ENCODE data around the gene LILRA2. TPM values are rescaled to one million over a fixed set of nuclear protein-coding genes. Genes with fewer than 3 reads are reported as not detected.

LILRA2 gene
- not detected for total RNA-seq

- H3K36me3 Mint-ChIP-seq = no peaks in the 10 kb centered on the region
- peaks cover 54% of the 10 kb centered on the region for H3K27me3 Mint-ChIP-seq
- peaks cover 5% of the 10 kb centered on the region for H3K4me1 Mint-ChIP-seq
- H3K27ac Mint-ChIP-seq = no peak within 1 kb of the TSS
- H3K9me3 Mint-ChIP-seq = no peaks in the 10 kb centered on the region
- DNase-seq = no peak
- no peak within 1 kb of the TSS for H3K4me3 Mint-ChIP-seq
Measured at GRCh38 chr19:54573330-54573872, at the start of gene LILRA2. LILRA2 (plus strand) TSS chr19:54573790; CDS start chr19:54573879, 89 bp downstream.

GRCh38 chr19:54525636-54526035 is 48.0 kb upstream of the LILRA2 start:
- Mint-ChIP-seq H3K27ac (no peak overlapping the region), H3K4me1 (peaks cover 34% of the 10 kb centered on the region), H3K36me3 (no peaks in the 10 kb centered on the region), H3K4me3 (no peak overlapping the region), H3K9me3 (peaks cover 5% of the 10 kb centered on the region), H3K27me3 (peaks cover 49% of the 10 kb centered on the region)
- no peak for DNase-seq

- Mint-ChIP-seq H3K27ac (no peak overlapping the region), H3K4me1 (peaks cover 21% of the 10 kb centered on the region), H3K27me3 (peaks cover 57% of the 10 kb centered on the region), H3K4me3 (no peak overlapping the region), H3K9me3 (peaks cover 5% of the 10 kb centered on the region), H3K36me3 (no peaks in the 10 kb centered on the region)
- no peak for DNase-seq
Measured at GRCh38 chr19:54526972-54527371, 46.6 kb upstream of the LILRA2 start.

DNA sequence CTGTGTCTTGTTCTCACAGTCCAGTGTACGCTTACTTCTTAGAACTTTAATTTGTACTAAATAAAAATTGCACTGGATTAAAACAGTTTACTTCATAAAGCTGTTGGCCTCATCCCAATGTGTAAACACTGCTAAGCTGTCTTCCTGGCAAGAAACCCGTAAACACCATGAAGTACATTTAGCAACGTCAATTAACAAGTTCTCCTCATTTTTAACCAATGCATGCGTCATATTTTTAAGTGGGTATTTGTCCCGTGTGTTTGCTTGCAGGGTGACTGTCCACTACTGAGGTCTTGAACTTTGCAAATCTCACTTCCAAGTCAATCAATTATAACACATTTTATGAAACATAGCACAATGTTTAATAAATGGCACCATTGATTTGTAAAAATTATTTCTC is 42.7 kb upstream of the LILRA2 start:
- Mint-ChIP-seq H3K4me1 (peaks cover 11% of the 10 kb centered on the region), H3K9me3 (peaks cover 5% of the 10 kb centered on the region), H3K36me3 (no peaks in the 10 kb centered on the region), H3K27me3 (peaks cover 83% of the 10 kb centered on the region), H3K4me3 (no peak overlapping the region), H3K27ac (no peak overlapping the region)
- no peak for DNase-seq

DNA sequence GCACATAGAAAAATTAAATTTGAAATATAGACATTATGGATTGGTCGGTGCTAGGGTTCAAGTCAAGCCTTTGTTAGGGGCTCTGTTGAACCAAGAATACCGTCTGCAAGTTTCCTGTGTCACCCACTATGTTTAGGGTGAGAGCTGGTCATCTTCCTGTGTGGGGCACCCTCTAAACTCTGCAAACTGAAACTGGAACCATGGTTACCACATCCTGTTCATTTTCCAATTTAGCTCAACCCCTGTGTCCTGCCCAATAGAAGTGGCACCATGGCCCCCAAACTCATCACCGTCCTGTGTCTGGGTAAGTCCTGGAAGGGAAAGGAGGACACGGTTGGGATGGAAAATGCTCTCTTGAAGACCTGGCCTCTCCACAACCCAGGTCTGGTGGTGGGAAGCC is 41.1 kb upstream of the LILRA2 start:
- Mint-ChIP-seq H3K4me1 (peaks cover 11% of the 10 kb centered on the region), H3K9me3 (no peaks in the 10 kb centered on the region), H3K36me3 (no peaks in the 10 kb centered on the region), H3K27me3 (peaks cover 88% of the 10 kb centered on the region), H3K4me3 (no peak overlapping the region), H3K27ac (peak overlapping the region; percentile 0)
- DNase-seq = peak; percentile 14

DNA sequence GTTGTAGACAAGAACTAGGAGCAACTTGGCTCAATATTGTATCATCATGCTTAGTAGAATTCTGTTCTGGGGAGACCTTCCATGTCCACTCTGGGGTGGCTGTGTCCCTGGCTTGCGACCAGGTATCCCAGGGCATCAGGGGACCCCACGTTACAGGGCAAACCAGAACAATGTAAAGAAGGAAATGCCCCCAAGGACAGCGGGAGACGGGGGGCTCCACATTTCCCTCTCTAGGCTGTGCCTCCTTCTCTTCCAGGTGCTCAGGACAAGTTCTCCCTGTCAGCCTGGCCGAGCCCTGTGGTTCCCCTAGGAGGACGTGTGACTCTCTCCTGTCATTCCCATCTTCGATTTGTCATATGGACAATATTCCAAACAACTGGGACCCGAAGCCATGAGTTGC is 40.1 kb upstream of the LILRA2 start:
- Mint-ChIP-seq H3K9me3 (no peaks in the 10 kb centered on the region), H3K27ac (no peak overlapping the region), H3K27me3 (peaks cover 84% of the 10 kb centered on the region), H3K36me3 (no peaks in the 10 kb centered on the region), H3K4me3 (no peak overlapping the region), H3K4me1 (peaks cover 11% of the 10 kb centered on the region)
- no peak for DNase-seq

GRCh38 chr19:54534156-54534555 is 39.4 kb upstream of the LILRA2 start:
- peaks cover 10% of the 10 kb centered on the region for H3K4me1 Mint-ChIP-seq
- H3K36me3 Mint-ChIP-seq = no peaks in the 10 kb centered on the region
- peaks cover 77% of the 10 kb centered on the region for H3K27me3 Mint-ChIP-seq
- H3K27ac Mint-ChIP-seq = no peak overlapping the region
- H3K4me3 Mint-ChIP-seq = no peak overlapping the region
- no peak for DNase-seq
- H3K9me3 Mint-ChIP-seq = no peaks in the 10 kb centered on the region

GRCh38 chr19:54535601-54536000 is 38.0 kb upstream of the LILRA2 start:
- peaks cover 10% of the 10 kb centered on the region for H3K4me1 Mint-ChIP-seq
- H3K9me3 Mint-ChIP-seq = no peaks in the 10 kb centered on the region
- H3K27ac Mint-ChIP-seq = no peak overlapping the region
- H3K36me3 Mint-ChIP-seq = no peaks in the 10 kb centered on the region
- H3K27me3 Mint-ChIP-seq = peaks cover 69% of the 10 kb centered on the region
- no peak for DNase-seq
- H3K4me3 Mint-ChIP-seq = no peak overlapping the region

DNA sequence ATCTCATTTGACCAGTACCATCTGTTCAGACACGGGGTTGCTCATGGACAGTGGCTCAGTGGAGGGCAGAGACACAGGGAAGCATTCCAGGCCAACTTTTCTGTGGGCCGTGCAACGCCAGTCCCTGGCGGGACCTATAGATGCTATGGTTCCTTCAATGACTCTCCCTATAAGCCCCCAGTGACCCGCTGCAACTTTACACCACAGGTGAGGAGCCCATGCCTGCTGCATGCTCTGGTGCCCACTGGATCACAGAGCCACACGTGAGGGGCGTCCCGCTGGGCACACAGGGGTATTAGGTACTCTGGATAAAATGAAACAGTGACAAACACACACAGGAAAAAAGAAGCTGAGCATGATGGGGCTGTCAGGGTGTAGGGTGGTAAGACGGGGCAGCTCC is 36.6 kb upstream of the LILRA2 start:
- no peak for DNase-seq
- Mint-ChIP-seq H3K36me3 (no peaks in the 10 kb centered on the region), H3K4me1 (peaks cover 10% of the 10 kb centered on the region), H3K9me3 (no peaks in the 10 kb centered on the region), H3K27me3 (peaks cover 71% of the 10 kb centered on the region), H3K27ac (no peak overlapping the region), H3K4me3 (no peak overlapping the region)

- Mint-ChIP-seq H3K4me1 (no peaks in the 10 kb centered on the region), H3K4me3 (no peak overlapping the region), H3K36me3 (no peaks in the 10 kb centered on the region), H3K9me3 (no peaks in the 10 kb centered on the region), H3K27me3 (peaks cover 32% of the 10 kb centered on the region), H3K27ac (no peak overlapping the region)
- no peak for DNase-seq
Measured at GRCh38 chr19:54541712-54542111, 31.9 kb upstream of the LILRA2 start.

DNA sequence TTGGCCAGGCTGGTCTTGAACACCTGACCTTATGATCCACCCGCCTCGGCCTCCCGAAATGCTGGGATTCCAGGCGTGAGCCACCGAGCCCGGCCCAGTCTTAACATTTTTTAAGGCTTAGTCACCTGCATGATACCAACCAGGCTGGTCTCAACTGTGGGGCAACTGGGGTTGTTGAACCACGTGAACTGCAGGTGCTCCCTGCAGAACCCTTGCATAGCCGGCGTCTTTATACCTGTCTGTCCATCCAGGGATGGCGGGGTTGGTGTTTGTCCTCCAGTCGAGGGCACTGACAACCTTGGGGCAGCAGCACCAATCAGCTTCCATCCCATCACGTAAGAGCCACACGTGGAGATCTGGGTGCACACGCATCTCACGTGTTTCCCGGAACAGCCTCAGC is 24.8 kb upstream of the LILRA2 start:
- Mint-ChIP-seq H3K4me1 (peaks cover 5% of the 10 kb centered on the region), H3K9me3 (peaks cover 1% of the 10 kb centered on the region), H3K36me3 (no peaks in the 10 kb centered on the region), H3K4me3 (no peak overlapping the region), H3K27me3 (peaks cover 27% of the 10 kb centered on the region), H3K27ac (no peak overlapping the region)
- DNase-seq = no peak

DNA sequence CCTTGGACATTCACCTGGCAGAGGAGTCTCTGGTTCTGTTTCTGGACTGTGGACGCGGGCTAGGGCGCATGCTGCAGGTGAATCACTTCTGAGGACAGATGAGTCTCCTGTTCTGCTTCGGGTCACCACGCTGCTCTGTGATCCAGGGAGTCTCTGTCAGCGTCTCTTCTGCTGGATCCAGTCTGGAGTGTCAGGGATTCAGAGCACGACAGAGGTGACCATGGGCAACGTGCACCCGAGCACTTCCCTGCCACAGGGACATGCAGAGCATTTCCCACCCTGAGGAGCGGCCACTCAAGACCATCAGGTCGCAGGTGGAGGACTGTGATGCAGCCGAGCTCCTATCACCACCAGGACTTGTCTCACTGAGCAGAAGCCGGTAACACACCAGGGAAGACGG is 24.4 kb upstream of the LILRA2 start:
- Mint-ChIP-seq H3K27ac (no peak overlapping the region), H3K9me3 (peaks cover 1% of the 10 kb centered on the region), H3K27me3 (peaks cover 31% of the 10 kb centered on the region), H3K4me1 (peaks cover 5% of the 10 kb centered on the region), H3K4me3 (no peak overlapping the region), H3K36me3 (no peaks in the 10 kb centered on the region)
- DNase-seq = no peak

- H3K4me3 Mint-ChIP-seq = no peak overlapping the region
- H3K27me3 Mint-ChIP-seq = peaks cover 38% of the 10 kb centered on the region
- peaks cover 5% of the 10 kb centered on the region for H3K4me1 Mint-ChIP-seq
- no peak for DNase-seq
- no peaks in the 10 kb centered on the region for H3K36me3 Mint-ChIP-seq
- peaks cover 1% of the 10 kb centered on the region for H3K9me3 Mint-ChIP-seq
- H3K27ac Mint-ChIP-seq = no peak overlapping the region
Measured at GRCh38 chr19:54551293-54551692, 22.3 kb upstream of the LILRA2 start.

DNA sequence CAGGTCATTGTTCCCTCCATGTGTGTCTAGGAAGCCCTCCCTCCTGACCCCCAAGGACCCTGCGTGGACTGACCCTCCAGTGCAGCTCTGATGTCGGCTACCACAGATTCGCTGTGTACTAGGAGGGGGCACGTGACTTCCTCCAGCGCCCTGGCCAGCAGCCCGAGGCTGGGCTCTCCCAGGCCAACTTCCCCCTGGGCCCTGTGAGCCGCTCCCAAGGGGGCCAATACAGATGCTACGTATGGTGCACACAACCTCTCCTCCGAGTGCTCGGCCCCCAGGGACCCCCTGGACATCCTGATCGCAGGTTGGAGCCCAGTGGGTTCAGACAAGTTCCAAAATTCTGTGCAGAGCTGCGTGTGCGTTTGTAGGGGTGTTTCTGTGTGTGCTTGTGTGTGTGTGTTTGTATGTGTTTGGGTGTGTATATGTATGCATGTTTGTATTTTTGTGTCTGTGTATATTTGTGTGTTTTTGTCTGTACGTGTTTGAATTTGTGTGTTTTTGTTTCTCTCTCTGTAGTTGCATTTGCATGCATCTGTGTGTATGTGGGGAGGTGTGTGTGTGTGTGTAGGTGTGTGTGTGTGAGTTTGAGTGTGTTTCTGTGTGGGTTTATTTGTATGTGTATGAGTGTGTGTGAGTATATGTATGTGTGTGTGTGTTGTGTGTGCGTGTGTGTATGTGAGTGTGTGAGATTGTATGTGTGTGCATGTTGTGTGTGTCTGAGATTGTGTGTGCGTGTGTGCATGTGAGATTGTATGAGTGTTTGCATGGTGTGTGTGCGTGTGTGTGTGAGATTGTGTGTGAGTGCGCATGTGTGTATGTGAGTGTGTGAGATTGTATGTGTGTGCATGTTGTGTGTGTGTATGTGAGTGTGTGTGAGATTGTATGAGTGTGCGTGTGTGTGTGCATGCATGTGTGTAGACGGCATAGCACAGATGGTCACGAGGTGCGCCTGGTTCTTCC is 21.4 kb upstream of the LILRA2 start:
- peaks cover 38% of the 10 kb centered on the region for H3K27me3 Mint-ChIP-seq

GRCh38 chr19:54552913-54553310 is 20.7 kb upstream of the LILRA2 start:
- H3K27me3 Mint-ChIP-seq = peaks cover 38% of the 10 kb centered on the region
- H3K9me3 Mint-ChIP-seq = peaks cover 1% of the 10 kb centered on the region
- no peaks in the 10 kb centered on the region for H3K36me3 Mint-ChIP-seq
- H3K4me1 Mint-ChIP-seq = peaks cover 5% of the 10 kb centered on the region
- no peak for DNase-seq
- no peak overlapping the region for H3K27ac Mint-ChIP-seq
- H3K4me3 Mint-ChIP-seq = no peak overlapping the region

More for the DNA sequence above, 21.4 kb upstream of the LILRA2 start:
- Mint-ChIP-seq H3K9me3 (peaks cover 1% of the 10 kb centered on the region), H3K4me3 (no peak overlapping the region), H3K36me3 (no peaks in the 10 kb centered on the region), H3K4me1 (peaks cover 5% of the 10 kb centered on the region), H3K27ac (no peak overlapping the region)
- DNase-seq = no peak

- Mint-ChIP-seq H3K9me3 (peaks cover 1% of the 10 kb centered on the region), H3K27ac (no peak overlapping the region), H3K4me1 (peaks cover 5% of the 10 kb centered on the region), H3K27me3 (peaks cover 47% of the 10 kb centered on the region), H3K4me3 (no peak overlapping the region), H3K36me3 (no peaks in the 10 kb centered on the region)
- DNase-seq = no peak
Measured at GRCh38 chr19:54554006-54554405, 19.6 kb upstream of the LILRA2 start.
